SH-SY5Y (cell line): Measurements from ENCODE around the gene SAA2.

Source experiments
- GATA2 ChIP-seq: IDR thresholded peaks from 2 replicates; pipeline ENCODE4 v1.6.1; 2011; ENCODE audit warnings: mild to moderate bottlenecking, low read depth, low read length
- GATA3 ChIP-seq: IDR thresholded peaks from 2 replicates; pipeline ENCODE4 v1.6.1; 2011; ENCODE audit warnings: low read depth, mild to moderate bottlenecking, low read length, moderate library complexity

SAA2 gene

DNA sequence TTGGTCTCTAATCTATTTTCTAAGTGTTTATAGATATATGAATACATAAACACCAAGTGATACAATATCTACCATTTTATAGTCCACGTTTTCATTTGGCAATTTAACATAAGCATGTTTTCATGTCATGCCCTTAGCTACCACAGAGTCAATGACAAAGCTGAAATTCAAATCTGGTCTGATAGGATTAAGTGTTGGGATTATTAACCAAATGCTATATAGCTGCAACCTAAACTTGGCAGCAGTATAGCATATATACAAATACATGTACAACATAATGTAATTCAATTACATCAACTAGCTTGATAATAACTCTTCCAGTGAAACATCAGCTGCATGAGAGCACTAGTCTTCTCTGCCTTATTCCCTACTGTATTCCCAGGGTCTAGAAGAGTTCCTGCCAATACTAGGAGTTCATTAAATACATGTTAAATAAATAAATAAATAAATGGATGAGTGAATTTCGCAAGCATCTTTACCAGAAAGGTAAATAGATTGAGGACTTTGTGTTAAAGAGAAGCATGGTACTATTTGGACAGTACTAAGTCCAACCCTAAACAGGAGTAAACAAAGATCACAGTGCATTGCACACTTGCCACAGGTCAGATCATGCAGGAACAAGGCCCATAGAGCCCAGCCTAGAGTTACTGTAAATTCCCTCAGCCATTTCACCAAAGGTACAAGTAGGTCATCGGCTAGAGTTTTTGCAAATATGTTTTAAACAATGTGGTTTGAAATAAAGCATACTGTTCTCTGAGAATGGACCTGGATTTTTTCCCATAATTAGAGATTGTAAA is 24.7 kb downstream of the SAA2 start:
- no peak for TF ChIP-seq GATA3
- no peak for TF ChIP-seq GATA2

DNA sequence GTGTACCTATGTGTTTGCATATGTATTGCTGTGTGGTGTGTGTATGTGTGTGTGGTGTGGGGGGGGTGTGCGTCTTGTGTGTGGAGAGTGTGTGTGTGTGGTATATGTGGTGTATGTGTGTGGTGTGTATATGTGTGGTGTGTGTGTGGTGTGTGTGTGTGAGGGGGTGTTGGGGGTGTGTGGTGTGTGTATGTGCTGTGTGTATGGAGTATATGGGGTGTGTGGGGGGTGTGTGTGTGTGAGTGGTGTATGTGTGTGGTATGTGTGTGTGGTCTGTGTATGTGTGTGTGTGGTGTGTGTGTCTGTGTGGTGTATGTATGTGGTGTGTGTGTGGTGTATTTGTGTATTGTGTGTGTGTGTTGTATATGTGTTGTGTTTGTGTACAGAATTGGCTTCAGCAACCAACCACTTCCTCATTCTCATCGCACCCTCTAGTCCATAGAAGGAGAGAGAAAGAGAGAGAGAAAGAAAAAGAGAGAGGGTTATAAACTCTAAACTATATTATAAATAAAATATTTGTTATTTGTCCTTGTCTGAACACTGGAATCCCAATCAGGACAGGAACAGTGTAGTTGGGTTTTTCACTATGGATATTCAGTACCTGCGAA is 25.6 kb downstream of the SAA2 start:
- TF ChIP-seq GATA3 (no peak), GATA2 (no peak)

DNA sequence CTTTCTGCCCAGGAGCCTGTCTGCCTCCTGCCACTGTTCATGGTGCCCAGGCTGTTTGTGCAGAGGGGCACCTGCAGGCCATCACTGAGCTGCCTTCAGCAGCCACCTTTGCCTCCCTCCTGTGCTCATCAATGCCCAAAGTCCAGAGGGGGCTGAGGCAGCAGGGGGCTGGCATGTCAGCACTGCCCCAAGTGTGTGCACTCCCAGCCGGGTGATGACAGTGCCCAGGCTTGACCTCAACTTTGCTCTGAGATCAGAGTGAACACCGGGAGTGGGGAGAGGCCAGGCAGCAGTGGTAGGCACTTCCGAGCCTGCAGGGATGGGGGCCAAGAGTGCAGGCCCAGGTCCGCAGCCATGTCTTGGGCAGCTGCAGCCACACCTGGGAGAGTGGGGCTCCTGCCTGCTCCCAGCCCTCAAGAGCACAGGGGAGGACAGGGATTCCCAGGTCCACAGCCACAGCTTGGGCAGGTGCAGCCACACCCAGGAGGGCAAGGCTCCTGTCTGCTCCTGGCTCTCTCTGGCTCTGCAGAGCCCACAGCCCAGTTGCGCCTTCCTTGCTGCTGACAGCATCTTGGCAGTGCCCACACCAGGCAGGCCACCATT is 27.1 kb downstream of the SAA2 start:
- TF ChIP-seq GATA3 (no peak), GATA2 (no peak)

DNA sequence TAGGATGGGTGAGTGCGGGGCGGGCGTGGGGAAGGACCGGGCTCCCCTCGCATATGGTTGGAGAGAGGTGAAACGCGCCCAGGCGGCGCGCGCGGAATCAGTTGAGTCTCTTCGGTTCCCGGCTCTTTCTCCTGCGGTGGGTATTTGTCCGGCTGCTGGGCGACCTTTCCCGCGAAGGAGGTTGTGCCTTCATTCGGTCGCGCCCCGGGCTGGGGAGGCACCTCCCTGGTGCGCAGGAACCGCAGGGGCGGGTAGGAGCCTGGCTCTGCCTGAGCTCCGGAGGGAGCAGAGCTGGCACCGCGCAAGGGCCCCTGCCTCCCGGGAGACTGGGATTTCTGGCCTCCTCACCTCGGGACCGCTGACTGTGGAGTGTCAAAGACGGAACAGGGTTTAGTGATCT is 39.4 kb downstream of the SAA2 start:
- TF ChIP-seq GATA2 (no peak), GATA3 (no peak)

DNA sequence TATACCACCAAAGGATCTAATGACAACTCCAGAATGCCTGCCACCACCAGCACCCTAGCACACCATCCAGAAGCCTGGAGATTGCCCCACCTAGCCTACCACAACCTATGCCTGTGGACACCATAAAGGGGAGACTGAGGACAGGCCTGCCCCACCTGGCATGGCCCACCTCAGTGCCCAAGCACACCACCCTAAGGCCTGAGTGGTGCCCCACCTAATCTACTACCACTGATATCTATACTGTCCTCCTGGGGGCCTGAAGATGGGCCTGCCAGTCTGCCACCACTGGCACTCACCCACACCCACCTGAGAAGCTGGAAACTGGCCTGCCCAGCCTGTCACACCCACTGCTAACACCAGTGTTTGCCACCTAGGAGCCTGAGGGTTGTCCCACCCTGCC is 43.7 kb downstream of the SAA2 start:
- TF ChIP-seq GATA3 (no peak), GATA2 (no peak)

DNA sequence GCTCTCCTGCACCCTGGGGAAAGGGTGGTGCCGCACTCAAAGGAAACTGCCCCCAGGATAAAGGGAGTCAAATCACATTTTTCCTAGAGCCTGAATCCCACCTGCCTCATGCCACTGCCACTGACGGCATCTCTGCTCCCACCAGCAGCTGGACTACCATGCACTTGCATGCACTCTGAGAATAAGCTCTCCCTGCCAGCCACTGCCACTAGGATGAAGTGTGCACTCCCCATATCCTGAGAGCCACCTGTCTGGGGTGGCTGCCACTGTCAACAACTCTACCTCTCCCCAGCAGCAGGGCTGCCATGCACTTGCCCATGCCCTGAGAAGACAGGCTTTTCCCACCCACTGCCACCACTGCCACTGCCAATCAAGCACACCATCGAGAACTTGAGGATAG is 44.2 kb downstream of the SAA2 start:
- TF ChIP-seq GATA2 (no peak), GATA3 (no peak)

DNA sequence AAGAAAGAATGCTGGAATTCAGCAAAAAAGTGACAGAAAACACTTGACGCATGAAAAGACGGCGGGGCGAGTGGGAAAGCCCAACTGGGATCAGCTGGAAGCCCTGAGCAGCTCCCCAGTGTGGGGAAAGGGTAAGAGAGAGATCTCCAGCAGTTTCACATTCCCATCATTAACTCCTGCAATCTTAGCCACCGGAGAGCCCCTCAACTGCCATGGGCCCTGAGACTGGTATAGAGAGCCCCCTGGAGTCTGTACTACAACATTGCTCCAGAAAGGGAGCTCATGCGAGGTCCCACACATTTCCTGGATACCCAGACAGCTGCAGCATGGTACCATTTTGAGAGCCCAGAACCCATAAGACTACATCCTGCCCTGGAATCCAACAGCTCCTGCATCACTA is 44.7 kb downstream of the SAA2 start:
- TF ChIP-seq GATA3, result no peak
- TF ChIP-seq GATA2, result no peak

DNA sequence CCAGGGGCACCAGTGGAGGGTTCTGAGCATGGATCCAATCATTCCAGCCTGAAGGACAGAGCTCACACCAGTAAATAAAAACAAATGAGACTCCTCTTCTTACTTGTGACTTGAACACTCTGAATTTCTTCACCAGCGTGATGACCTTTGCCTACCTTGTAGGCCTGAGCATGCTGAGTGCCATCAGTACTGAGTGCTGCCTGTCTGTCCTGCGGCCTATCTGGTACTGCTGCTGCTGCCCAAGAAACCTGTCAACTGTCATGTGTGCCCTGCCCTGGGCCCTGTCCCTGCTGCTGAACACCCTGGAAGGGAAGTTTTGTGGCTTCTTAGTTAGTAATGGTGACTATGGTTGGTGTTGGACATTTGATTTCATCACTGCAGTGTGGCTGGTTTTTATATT is 51.9 kb downstream of the SAA2 start:
- TF ChIP-seq GATA3, result no peak
